HL-60 (cell line): ENCODE data around the gene BATF3.

Experiments used
- DNase-seq, 2 experiments: peaks; one replicate each; pipeline ENCODE4 v3.0.0-alpha.2; 2010 to 2020; ENCODE audit warnings: low read depth in 1 of 2, low spot score in 1 of 2
- H3K27ac ChIP-seq: fragments of 250-450 bp; sonication (Bioruptor Pico); replicated peaks from 2 replicates; pipeline ENCODE4 v1.5.1; 2020; ENCODE audit warnings: mild to moderate bottlenecking, moderate library complexity
- H3K27me3 ChIP-seq: fragments of 250-450 bp; sonication (Bioruptor Pico); 2 replicates; pipeline ENCODE4 v1.5.1; 2021; ENCODE audit warnings: mild to moderate bottlenecking, moderate library complexity; ENCODE audit not compliant: insufficient read depth, poor library complexity, severe bottlenecking
- H3K4me3 ChIP-seq: replicated peaks from 2 replicates; pipeline ENCODE4 v1.5.1; 2011; ENCODE audit warnings: mild to moderate bottlenecking, control low read depth, low read length; ENCODE audit not compliant: insufficient read depth
- GABPA ChIP-seq: IDR thresholded peaks from 2 replicates; pipeline ENCODE4 v1.6.1; 2012; ENCODE audit warnings: low read depth
- POLR2AphosphoS5 ChIP-seq: IDR thresholded peaks from 2 replicates; pipeline ENCODE4 v1.6.1; 2012; ENCODE audit warnings: low read depth
- REST ChIP-seq: IDR thresholded peaks from 2 replicates; pipeline ENCODE4 v1.6.1; 2012; ENCODE audit warnings: low read depth; ENCODE audit not compliant: insufficient replicate concordance
- SPI1 ChIP-seq: IDR thresholded peaks from 2 replicates; pipeline ENCODE4 v1.6.1; 2012; ENCODE audit warnings: low read depth, mild to moderate bottlenecking, borderline replicate concordance
- TF ChIP-seq, protein P1 (sequence below): IDR thresholded peaks from one replicate; pipeline ENCODE4 v1.5.1; 2011; ENCODE audit warnings: low read length, control low read depth, inconsistent platforms; ENCODE audit not compliant: insufficient read depth

The BATF3 gene

DNA sequence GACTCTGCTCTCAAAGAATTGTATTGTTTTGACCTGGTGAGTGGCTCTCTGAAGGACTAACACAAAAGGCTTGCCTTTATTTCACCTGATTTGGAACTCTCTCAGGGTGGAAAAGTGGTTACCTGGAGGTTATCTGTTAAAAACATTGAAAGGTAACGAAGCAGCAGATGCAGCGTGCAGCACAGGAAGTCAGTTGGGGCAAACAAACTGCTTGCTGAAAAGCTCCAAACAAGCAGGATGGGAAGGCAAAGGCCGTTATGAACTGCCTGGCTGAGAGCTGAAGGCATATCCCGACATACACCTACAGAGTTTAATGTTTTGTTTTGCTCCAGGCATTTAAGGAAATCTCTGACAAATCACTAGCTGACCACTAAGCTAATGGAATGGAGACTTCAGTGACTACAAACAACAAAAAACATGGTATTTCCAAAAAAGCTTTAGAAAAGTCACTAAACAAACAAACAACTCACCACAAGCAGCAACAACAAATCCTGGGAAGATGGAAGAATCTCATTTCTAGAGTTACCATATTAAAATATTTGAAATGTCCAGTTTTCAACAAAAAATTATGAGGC, 44.3 kb upstream of the BATF3 start:
- Histone ChIP-seq H3K27ac (no peak overlapping the region), H3K27me3 (no peaks in the 10 kb centered on the region), H3K4me3 (no peak overlapping the region)
- TF ChIP-seq POLR2AphosphoS5 (no peak), REST (no peak), GABPA (no peak), SPI1 (no peak)
- TF ChIP-seq, protein P1, sequence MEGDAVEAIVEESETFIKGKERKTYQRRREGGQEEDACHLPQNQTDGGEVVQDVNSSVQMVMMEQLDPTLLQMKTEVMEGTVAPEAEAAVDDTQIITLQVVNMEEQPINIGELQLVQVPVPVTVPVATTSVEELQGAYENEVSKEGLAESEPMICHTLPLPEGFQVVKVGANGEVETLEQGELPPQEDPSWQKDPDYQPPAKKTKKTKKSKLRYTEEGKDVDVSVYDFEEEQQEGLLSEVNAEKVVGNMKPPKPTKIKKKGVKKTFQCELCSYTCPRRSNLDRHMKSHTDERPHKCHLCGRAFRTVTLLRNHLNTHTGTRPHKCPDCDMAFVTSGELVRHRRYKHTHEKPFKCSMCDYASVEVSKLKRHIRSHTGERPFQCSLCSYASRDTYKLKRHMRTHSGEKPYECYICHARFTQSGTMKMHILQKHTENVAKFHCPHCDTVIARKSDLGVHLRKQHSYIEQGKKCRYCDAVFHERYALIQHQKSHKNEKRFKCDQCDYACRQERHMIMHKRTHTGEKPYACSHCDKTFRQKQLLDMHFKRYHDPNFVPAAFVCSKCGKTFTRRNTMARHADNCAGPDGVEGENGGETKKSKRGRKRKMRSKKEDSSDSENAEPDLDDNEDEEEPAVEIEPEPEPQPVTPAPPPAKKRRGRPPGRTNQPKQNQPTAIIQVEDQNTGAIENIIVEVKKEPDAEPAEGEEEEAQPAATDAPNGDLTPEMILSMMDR, result no peak
- no peak for DNase-seq

DNA sequence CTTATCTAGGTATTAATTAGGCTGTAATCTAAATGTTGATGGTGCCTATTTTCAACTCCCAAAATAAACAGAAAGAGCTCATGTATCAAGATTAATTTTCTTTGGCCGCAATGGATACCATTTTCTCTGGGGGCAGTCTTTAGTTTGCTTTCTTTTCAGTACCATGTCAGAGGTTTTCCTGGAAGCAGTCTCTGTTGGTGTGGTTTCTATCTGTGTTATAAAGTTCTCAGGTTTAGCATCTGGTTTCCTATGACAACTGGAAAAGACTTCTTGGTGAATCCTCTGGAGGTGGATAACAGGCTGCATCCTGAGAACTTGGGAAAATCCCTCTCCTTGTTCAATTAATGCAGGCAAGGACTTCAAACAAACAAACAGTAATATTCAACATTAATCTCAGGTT, 38.7 kb upstream of the BATF3 start:
- H3K27me3 ChIP-seq, result no peaks in the 10 kb centered on the region
- no peak overlapping the region for H3K4me3 ChIP-seq
- H3K27ac ChIP-seq, result no peak overlapping the region
- TF ChIP-seq SPI1, result no peak
- peak; percentile 25 for TF ChIP-seq REST
- no peak for DNase-seq

- Histone ChIP-seq H3K27ac (no peak overlapping the region), H3K4me3 (no peak overlapping the region), H3K27me3 (no peaks in the 10 kb centered on the region)
- DNase-seq, result no peak
- no peak for TF ChIP-seq POLR2AphosphoS5
- TF ChIP-seq REST, result no peak
- no peak for TF ChIP-seq GABPA
- TF ChIP-seq SPI1, result no peak
- TF ChIP-seq, protein P1, result no peak
Observed at GRCh38 chr1:212737559-212737958, 37.9 kb upstream of the BATF3 start.
